Spleen (tissue), 7 donors: ENCODE results near the gene TP63.

ENCODE experiments used
- POLR2A ChIP-seq, 3 donors: fragments of 450-650 bp; IDR thresholded peaks; one replicate each; pipeline ENCODE4 v1.5.1; 2017; ENCODE audit warnings: antibody characterized with exemption in 3 of 3, mild to moderate bottlenecking in 1 of 3
- TF ChIP-seq, protein P1 (sequence below), 11 experiments: fragments of 200-600 bp in 7 of 11; fragments of 450-650 bp in 4 of 11; sonication (generic) in 4 of 11; IDR thresholded peaks in 8 of 11; conservative IDR thresholded peaks in 3 of 11; 1 replicate in 7 of 11; 2 replicates in 4 of 11; pipeline versions ENCODE4 v1.4.0 to v1.8.0; 2016 to 2021; ENCODE audit warnings: antibody characterized with exemption in 11 of 11, inconsistent platforms in 4 of 11, mild to moderate bottlenecking in 1 of 11
- donor health status: DM: no; HTN: no; CAD: no; lungs with moderate emphysema.
- donor health status: DM: no; HTN: no; CAD: no.
- donor health status: DM: no; HTN: no; CAD: no.

DNA sequence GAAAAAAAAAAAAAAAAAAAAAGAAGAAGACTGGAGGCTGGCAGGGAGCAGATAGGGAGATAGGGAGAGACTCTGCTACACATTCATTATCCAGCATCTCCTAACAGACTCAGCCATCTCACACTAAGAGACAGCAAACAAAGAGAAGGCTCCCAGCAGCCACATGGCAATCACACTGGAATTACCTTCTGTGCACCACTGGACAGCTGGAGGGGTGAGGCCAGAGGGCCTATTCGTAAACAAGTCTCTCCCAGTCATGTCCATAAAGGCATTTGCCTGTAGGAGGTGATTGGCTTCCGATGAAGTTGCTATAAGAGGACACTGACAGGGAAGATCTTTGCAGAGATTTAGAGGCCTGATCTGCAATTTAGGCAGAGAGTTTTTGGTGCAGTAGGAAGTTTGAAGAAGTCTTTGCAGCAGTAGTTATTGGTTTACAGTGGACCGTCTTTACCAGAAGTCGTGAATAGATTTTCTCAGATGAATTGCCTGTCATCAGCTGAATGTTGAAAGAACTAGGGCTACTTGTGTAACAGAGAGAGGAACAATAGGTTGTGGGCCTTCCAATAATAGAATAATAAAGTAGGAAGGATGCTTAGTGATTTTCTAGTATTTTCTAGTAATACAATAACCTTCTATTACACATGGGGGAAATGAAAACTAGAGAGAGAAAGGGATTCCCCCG lies 89.7 kb downstream of the TP63 start:
- TF ChIP-seq, protein P1, sequence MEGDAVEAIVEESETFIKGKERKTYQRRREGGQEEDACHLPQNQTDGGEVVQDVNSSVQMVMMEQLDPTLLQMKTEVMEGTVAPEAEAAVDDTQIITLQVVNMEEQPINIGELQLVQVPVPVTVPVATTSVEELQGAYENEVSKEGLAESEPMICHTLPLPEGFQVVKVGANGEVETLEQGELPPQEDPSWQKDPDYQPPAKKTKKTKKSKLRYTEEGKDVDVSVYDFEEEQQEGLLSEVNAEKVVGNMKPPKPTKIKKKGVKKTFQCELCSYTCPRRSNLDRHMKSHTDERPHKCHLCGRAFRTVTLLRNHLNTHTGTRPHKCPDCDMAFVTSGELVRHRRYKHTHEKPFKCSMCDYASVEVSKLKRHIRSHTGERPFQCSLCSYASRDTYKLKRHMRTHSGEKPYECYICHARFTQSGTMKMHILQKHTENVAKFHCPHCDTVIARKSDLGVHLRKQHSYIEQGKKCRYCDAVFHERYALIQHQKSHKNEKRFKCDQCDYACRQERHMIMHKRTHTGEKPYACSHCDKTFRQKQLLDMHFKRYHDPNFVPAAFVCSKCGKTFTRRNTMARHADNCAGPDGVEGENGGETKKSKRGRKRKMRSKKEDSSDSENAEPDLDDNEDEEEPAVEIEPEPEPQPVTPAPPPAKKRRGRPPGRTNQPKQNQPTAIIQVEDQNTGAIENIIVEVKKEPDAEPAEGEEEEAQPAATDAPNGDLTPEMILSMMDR (IDR thresholded peaks at IDR 0.05 in 8 of 11, conservative IDR thresholded peaks at IDR 0.05 in 3 of 11), result no peak
- no peak for TF ChIP-seq POLR2A (IDR thresholded peaks at IDR 0.05)
